ENCODE data around the gene NHERF1.

DNA sequence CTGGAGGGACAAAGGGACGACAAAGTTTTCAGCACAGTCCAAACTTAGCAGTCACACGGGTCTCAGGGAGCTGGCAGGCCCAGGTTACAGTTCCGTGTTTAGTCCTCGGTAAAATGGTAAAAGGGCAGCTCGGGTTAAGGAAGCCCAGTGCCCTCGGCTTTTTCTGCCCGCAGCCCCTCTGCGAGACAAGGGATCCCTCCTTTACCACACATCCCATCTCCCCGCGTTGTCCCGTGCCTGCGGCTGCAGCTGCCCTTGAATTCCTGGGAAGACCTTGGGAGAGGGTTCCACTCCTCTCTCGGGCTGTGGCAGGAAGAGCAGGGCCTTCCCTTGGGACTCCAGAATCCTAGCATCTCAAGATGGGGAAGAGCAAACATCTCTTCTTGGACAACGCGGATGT is 18.6 kb upstream of the NHERF1 start:
- TF ChIP-seq, protein P1, sequence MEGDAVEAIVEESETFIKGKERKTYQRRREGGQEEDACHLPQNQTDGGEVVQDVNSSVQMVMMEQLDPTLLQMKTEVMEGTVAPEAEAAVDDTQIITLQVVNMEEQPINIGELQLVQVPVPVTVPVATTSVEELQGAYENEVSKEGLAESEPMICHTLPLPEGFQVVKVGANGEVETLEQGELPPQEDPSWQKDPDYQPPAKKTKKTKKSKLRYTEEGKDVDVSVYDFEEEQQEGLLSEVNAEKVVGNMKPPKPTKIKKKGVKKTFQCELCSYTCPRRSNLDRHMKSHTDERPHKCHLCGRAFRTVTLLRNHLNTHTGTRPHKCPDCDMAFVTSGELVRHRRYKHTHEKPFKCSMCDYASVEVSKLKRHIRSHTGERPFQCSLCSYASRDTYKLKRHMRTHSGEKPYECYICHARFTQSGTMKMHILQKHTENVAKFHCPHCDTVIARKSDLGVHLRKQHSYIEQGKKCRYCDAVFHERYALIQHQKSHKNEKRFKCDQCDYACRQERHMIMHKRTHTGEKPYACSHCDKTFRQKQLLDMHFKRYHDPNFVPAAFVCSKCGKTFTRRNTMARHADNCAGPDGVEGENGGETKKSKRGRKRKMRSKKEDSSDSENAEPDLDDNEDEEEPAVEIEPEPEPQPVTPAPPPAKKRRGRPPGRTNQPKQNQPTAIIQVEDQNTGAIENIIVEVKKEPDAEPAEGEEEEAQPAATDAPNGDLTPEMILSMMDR (tag by site-specific recombination; IDR thresholded peaks at IDR 0.05), result no peak
- TF ChIP-seq ZNF24 (tag by site-specific recombination; IDR thresholded peaks at IDR 0.05) (no peak), ZNF121 (tag by site-specific recombination; IDR thresholded peaks at IDR 0.05) (no peak), ZNF596 (tag by site-specific recombination; IDR thresholded peaks at IDR 0.05) (no peak), ZNF521 (tag by site-specific recombination; IDR thresholded peaks at IDR 0.05) (no peak)
